Large intestine (tissue), 3 donors: Measurements from ENCODE around the gene CARD19. TPM values are rescaled to one million over a fixed set of nuclear protein-coding genes. Genes with fewer than 3 reads are reported as not detected.
A peak's percentile ranks its signal among the peaks of the same experiment; 100 is the strongest.
"Not testable (repeated sequence)": the region's sequence is repeated elsewhere in the genome, so short reads cannot be mapped to it uniquely, and the experiment has no call there.

ENCODE experiments used
- DNase-seq, 2 donors: peaks; one replicate each; pipeline versions ENCODE4 v3.0.0 to v3.0.0-alpha.2; 2013
- H3K27ac ChIP-seq: one replicate; pipeline ENCODE4 v1.5.1; 2013; ENCODE audit warnings: low read length
- H3K27me3 ChIP-seq: 2 replicates; pipeline ENCODE4 v1.6.1; 2013; ENCODE audit warnings: low read length; ENCODE audit not compliant: control insufficient read depth, insufficient read depth
- H3K36me3 ChIP-seq: 2 replicates; pipeline ENCODE4 v1.6.1; 2013; ENCODE audit warnings: low read length; ENCODE audit not compliant: control insufficient read depth, insufficient read depth
- H3K4me1 ChIP-seq: one replicate; pipeline ENCODE4 v1.6.1; 2013; ENCODE audit warnings: low read length; ENCODE audit not compliant: control insufficient read depth, insufficient read depth
- H3K4me3 ChIP-seq: one replicate; pipeline ENCODE4 v1.5.1; 2013; ENCODE audit warnings: low read length
- H3K9me3 ChIP-seq: one replicate; pipeline ENCODE4 v1.6.1; 2013; ENCODE audit warnings: mild to moderate bottlenecking, low read depth, low read length, moderate library complexity; ENCODE audit not compliant: control insufficient read depth
- WGBS: methylation state at CpG from one replicate; pipeline ENCODE4 v1.1.5; 2013; ENCODE audit warnings: low lambda C conversion rate; ENCODE audit not compliant: insufficient coverage; 5-methylcytosine and 5-hydroxymethylcytosine counted together
- polyA plus RNA-seq: library from polyadenylated mRNA; unstranded; fragments of 120-200 nt; gene quantifications from one replicate; pipeline ENCODE4 v1.2.1, GENCODE V29; 2013

Gene CARD19
- polyA plus RNA-seq, 1 donor = 35.4 TPM

DNA sequence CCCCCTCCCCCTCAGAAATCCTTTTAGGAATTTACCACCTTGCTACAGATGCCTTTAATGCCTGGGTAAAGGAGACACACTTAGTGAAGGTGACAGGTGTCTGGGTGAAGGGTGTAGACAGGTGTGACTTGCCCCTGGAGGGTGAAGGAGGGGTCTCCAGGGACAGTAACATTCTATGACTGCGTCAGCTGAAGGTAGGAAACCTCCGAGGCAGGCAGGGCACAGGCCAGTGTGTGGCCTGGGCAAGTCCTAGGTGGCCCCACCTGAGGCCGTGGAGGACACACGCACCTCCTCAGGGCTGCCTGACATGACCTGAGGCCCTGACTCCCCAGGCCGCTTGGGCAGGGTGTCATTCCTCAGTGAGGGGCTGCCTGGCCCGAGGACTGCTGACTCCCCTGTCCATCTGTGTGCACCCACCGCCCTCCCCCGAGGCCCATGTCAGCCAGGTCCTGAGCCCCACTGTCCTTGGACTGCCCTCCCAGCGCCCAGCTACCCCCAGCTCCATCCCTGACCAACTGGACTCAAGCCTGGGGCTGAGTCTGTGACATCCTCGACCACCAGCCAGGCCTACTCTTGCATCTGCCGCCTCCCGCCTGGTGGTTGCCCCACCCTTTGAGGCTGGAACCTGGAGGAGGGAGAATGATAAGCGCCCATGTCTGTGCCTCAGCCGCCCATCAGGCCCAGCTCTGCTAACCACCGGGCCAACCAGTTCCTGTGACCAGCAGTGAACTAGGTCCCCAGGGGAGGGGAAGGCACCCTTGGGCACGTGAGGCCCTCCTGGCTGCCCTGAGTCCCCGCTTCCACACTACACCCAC is 18.4 kb downstream of the CARD19 start:
- Histone ChIP-seq H3K9me3 (no peaks in the 10 kb centered on the region), H3K27ac (no peak overlapping the region), H3K4me3 (no peak overlapping the region), H3K27me3 (no peaks in the 10 kb centered on the region), H3K4me1 (peaks cover 12% of the 10 kb centered on the region), H3K36me3 (peaks cover 39% of the 10 kb centered on the region)
- DNase-seq = no peak
- no CpG with 5 or more reads among the region's 17 CpGs for WGBS

- no peak for DNase-seq
- 60% methylated on average over 1 of the region's 5 CpGs for WGBS
- Histone ChIP-seq H3K27me3 (no peaks in the 10 kb centered on the region), H3K4me3 (no peak overlapping the region), H3K9me3 (no peaks in the 10 kb centered on the region), H3K36me3 (peaks cover 39% of the 10 kb centered on the region), H3K27ac (no peak overlapping the region), H3K4me1 (peaks cover 17% of the 10 kb centered on the region)
These were observed 18.9 kb downstream of the CARD19 start for GRCh38 chr9:93114984-93115335.

DNA sequence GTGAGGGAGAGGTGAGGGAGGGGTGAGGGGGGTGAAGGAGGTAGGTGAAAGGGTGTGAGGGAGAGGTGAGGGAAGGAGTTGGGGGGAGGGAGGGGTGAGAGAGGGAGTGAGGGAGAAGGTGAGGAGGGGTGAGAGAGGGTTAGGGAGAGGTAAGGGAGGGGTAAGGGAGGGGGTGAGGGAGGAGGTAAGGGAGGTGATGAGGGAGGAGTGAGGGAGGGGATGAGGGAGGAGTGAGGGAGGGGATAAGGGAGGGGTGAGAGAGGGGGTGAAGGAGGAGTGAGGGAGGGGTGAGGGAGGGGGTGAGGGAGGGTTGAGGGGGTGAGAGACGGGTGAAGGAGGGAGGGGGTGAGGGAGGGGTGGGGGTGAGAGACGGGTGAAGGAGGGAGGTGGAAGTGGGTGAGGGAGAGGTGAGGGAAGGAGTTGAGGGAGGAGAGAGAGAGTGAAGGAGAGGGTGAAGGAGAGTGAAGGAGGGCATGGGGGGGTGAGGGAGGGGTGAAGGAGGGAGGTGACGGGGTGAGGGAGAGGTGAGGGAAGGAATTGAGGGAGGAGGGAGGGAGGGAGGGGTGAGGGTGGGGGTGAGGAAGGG is 19.6 kb downstream of the CARD19 start:
- H3K27ac ChIP-seq = no peak overlapping the region

GRCh38 chr9:93116072-93116961 is 20.3 kb downstream of the CARD19 start:
- DNase-seq = peak; percentile 83 to 89
- Histone ChIP-seq H3K9me3 (no peaks in the 10 kb centered on the region), H3K27me3 (no peaks in the 10 kb centered on the region), H3K27ac (peak overlapping the region; percentile 62), H3K36me3 (peaks cover 36% of the 10 kb centered on the region), H3K4me1 (peaks cover 24% of the 10 kb centered on the region), H3K4me3 (no peak overlapping the region)
- no CpG with 5 or more reads among the region's 17 CpGs for WGBS

More for the DNA sequence above, 19.6 kb downstream of the CARD19 start:
- H3K4me3 ChIP-seq = no peak overlapping the region
- DNase-seq = no peak
- WGBS = no CpG with 5 or more reads among the region's 3 CpGs
- H3K4me1 ChIP-seq = peaks cover 23% of the 10 kb centered on the region
- peaks cover 39% of the 10 kb centered on the region for H3K36me3 ChIP-seq
- H3K27me3 ChIP-seq = no peaks in the 10 kb centered on the region
- no peaks in the 10 kb centered on the region for H3K9me3 ChIP-seq

DNA sequence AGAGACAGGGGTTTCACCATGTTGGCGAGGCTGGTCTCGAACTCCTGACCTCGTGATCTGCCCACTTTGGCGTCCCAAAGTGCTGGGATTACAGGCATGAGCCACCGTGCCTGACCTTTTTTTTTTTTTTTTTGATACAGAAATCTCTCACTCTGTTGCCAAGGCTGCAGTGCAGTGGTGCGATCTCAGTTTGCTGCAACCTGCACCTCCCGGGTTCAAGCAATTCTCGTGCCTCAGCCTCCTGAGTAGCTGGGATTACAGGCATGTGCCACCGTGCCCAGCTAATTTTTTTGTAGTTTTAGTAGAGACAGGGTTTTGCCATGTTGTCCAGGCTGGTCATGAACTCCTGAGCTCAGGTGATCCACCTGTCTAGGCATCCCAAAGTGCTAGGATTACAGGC is 21.5 kb downstream of the CARD19 start:
- not testable (repeated sequence) for DNase-seq
- WGBS = no CpG with 5 or more reads among the region's 9 CpGs

DNA sequence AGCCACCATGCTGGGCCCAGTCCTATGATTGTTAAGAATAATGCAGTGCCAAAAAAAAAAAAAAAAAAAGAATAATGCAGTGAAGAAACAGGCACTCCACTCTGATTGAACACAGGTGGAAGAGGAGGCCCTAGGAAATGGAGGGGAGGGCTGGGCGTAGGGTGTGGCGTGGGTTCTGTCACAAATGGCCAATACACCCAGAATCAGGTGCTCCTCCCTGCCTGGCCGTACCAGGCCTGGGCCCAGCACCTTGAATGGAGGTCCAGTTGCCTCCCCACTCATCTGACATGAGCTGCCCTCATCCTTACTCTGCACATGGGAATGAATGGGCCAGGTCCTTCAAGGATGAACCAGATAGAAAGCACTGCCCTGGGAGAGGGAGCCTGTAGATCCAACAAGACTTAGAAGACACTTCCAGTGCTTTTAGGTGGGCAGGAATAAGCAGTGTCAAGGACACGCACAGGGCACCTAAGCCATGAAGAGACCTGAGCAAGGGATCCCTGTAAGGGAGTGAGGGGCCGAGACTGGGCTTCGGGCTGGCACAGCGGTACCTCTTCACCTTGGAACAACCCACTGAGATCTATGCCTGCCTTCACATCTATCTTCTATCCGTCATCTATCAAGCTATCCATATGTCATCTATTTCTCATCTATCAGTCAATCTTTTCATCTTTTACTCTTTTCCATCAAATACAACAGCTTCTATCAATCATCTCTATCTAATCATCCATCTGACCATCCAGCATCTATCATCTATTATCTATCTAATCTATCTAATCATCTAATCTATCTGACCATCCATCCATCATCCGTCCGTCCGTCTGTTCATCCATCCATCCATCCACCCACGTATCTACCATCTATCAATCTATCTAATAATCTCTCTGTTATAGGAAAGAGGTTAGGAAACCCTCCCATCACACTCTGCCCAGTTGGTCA is 22.2 kb downstream of the CARD19 start:
- DNase-seq = no peak
- WGBS = 89% methylated on average over 5 of the region's 12 CpGs

More for the DNA sequence above, 21.5 kb downstream of the CARD19 start:
- not testable (repeated sequence) for H3K27ac ChIP-seq, H3K4me3 ChIP-seq, H3K9me3 ChIP-seq, H3K27me3 ChIP-seq
- Histone ChIP-seq H3K4me1 (peaks cover 24% of the 10 kb centered on the region), H3K36me3 (peaks cover 36% of the 10 kb centered on the region)

DNA sequence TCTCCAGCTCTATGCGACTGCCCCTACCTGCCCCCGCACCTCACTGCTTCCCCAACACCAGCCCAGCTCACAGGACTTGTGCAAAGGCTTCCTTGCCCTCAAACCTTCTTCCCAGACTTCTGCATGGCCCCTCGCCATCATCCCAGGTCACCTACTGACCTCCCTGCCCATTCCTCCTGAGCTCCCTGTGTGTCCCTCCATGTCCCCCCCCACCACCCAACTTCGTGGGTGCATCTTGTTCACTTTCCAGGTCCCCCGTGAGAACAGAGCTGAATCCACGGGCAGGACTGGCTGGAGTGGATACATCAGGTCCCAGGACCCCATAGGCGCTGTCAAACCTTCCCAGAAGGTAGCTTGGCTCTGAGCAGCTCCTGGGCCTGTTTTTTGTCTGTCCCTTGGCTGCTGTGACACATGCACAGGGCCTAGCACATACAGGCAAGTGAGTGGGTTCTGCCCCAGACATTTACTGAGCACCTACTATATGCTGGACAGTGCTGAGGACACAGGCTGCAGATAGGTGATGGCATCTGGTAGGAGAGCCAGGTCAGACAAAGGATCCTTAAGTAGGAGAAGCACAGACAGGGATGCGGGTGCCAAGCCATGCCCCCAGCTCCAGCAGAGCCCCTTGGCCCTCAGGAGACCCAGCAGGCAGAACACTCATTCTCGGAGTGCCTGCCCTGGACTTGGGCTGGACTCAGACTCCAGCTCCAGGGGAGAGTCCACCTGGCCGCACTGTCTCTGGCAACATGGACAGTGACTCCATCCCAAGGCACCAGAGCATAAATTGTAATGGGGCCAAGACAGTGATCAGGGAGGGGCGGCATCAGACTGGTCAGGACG is 23.1 kb downstream of the CARD19 start:
- peak overlapping the region; percentile 35 for H3K27ac ChIP-seq
- WGBS = no CpG with 5 or more reads among the region's 12 CpGs
- H3K4me3 ChIP-seq = no peak overlapping the region
- H3K9me3 ChIP-seq = no peaks in the 10 kb centered on the region
- no peak for DNase-seq
- H3K36me3 ChIP-seq = peaks cover 36% of the 10 kb centered on the region
- no peaks in the 10 kb centered on the region for H3K27me3 ChIP-seq
- peaks cover 24% of the 10 kb centered on the region for H3K4me1 ChIP-seq

More for the DNA sequence above, 22.2 kb downstream of the CARD19 start:
- no peaks in the 10 kb centered on the region for H3K27me3 ChIP-seq
- peaks cover 36% of the 10 kb centered on the region for H3K36me3 ChIP-seq
- H3K4me1 ChIP-seq = peaks cover 24% of the 10 kb centered on the region
- H3K9me3 ChIP-seq = no peaks in the 10 kb centered on the region
- H3K27ac ChIP-seq = no peak overlapping the region
- no peak overlapping the region for H3K4me3 ChIP-seq

- Histone ChIP-seq H3K36me3 (peaks cover 39% of the 10 kb centered on the region), H3K9me3 (no peaks in the 10 kb centered on the region), H3K27ac (peak overlapping the region; percentile 35), H3K27me3 (no peaks in the 10 kb centered on the region), H3K4me1 (peaks cover 24% of the 10 kb centered on the region), H3K4me3 (no peak overlapping the region)
- DNase-seq = no peak
- WGBS = no CpG with 5 or more reads among the region's 5 CpGs
These were observed 23.6 kb downstream of the CARD19 start for GRCh38 chr9:93119703-93119952.
